Measurements from ENCODE around the gene P2RX2. TPM values are rescaled to one million over a fixed set of nuclear protein-coding genes. Genes with fewer than 3 reads are reported as not detected.

The P2RX2 gene
- total RNA-seq, 1 donor from 2014 or later: 0.19 TPM

GRCh38 chr12:132642846-132643835, 24.6 kb downstream of the P2RX2 start:
- no peaks in the 10 kb centered on the region for H3K4me1 Mint-ChIP-seq (ENCODE audit: low read depth)
- TF ChIP-seq, protein P1, sequence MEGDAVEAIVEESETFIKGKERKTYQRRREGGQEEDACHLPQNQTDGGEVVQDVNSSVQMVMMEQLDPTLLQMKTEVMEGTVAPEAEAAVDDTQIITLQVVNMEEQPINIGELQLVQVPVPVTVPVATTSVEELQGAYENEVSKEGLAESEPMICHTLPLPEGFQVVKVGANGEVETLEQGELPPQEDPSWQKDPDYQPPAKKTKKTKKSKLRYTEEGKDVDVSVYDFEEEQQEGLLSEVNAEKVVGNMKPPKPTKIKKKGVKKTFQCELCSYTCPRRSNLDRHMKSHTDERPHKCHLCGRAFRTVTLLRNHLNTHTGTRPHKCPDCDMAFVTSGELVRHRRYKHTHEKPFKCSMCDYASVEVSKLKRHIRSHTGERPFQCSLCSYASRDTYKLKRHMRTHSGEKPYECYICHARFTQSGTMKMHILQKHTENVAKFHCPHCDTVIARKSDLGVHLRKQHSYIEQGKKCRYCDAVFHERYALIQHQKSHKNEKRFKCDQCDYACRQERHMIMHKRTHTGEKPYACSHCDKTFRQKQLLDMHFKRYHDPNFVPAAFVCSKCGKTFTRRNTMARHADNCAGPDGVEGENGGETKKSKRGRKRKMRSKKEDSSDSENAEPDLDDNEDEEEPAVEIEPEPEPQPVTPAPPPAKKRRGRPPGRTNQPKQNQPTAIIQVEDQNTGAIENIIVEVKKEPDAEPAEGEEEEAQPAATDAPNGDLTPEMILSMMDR (IDR thresholded peaks at IDR 0.05; ENCODE audit: unreplicated experiment): no peak
- H3K27me3 Mint-ChIP-seq: no peaks in the 10 kb centered on the region
- H3K36me3 Mint-ChIP-seq (ENCODE audit: insufficient read depth): peaks cover 27% of the 10 kb centered on the region
- no peaks in the 10 kb centered on the region for H3K9me3 Mint-ChIP-seq (ENCODE audit: low read depth)
- H3K27ac Mint-ChIP-seq: peak overlapping the region; percentile 41
- no peak for DNase-seq (ENCODE audit: low spot score, unreplicated experiment)
- no peak overlapping the region for H3K4me3 Mint-ChIP-seq (ENCODE audit: low read depth)

GRCh38 chr12:132646850-132647249, 28.3 kb downstream of the P2RX2 start:
- Mint-ChIP-seq H3K27me3 (no peaks in the 10 kb centered on the region), H3K36me3 (ENCODE audit: insufficient read depth) (peaks cover 21% of the 10 kb centered on the region), H3K9me3 (ENCODE audit: low read depth) (no peaks in the 10 kb centered on the region), H3K4me3 (ENCODE audit: low read depth) (no peak overlapping the region), H3K4me1 (ENCODE audit: low read depth) (no peaks in the 10 kb centered on the region), H3K27ac (no peak overlapping the region)
- TF ChIP-seq, protein P1 (IDR thresholded peaks at IDR 0.05; ENCODE audit: unreplicated experiment): no peak
- no peak for DNase-seq (ENCODE audit: low spot score, unreplicated experiment)

- H3K27ac Mint-ChIP-seq: no peak overlapping the region
- no peak for DNase-seq (ENCODE audit: low spot score, unreplicated experiment)
- TF ChIP-seq, protein P1 (IDR thresholded peaks at IDR 0.05; ENCODE audit: unreplicated experiment): no peak
- H3K27me3 Mint-ChIP-seq: no peaks in the 10 kb centered on the region
- H3K4me3 Mint-ChIP-seq (ENCODE audit: low read depth): no peak overlapping the region
- peaks cover 20% of the 10 kb centered on the region for H3K36me3 Mint-ChIP-seq (ENCODE audit: insufficient read depth)
- no peaks in the 10 kb centered on the region for H3K4me1 Mint-ChIP-seq (ENCODE audit: low read depth)
- H3K9me3 Mint-ChIP-seq (ENCODE audit: low read depth): no peaks in the 10 kb centered on the region
Measured at GRCh38 chr12:132647858-132648257, 29.3 kb downstream of the P2RX2 start.

DNA sequence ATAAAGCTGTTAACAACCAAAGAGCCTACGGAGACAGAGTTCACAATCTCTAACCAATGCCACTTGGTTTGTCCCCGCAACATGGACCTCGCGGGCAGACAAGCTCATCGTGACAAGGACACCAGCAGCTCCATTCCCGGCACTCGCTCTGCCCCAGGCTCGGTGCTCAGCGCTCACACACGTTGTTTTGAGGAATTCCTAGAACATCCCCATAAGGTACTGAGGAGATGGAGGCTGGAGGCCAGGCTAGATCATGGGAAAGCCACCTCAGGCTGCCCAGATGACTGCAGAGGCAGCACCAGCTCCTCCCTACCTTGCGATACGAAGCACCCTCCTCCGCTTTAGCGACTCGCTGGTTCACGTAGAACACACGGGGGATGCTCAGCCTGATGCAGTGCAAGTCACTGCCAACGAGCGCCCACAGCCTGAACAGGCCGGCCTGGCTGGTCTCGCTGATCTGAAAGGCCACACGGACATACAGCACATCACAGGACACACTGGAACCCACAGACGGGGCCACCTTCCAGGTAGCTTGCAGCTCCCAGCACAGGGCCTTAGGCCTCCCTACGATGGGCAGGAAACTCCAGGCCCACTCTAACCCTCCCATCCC, 30.1 kb downstream of the P2RX2 start:
- TF ChIP-seq, protein P1 (IDR thresholded peaks at IDR 0.05; ENCODE audit: unreplicated experiment): no peak
- no peaks in the 10 kb centered on the region for H3K9me3 Mint-ChIP-seq (ENCODE audit: low read depth)
- peaks cover 21% of the 10 kb centered on the region for H3K36me3 Mint-ChIP-seq (ENCODE audit: insufficient read depth)
- no peak for DNase-seq (ENCODE audit: low spot score, unreplicated experiment)
- H3K4me3 Mint-ChIP-seq (ENCODE audit: low read depth): no peak overlapping the region
- H3K27me3 Mint-ChIP-seq: no peaks in the 10 kb centered on the region
- no peak overlapping the region for H3K27ac Mint-ChIP-seq
- H3K4me1 Mint-ChIP-seq (ENCODE audit: low read depth): no peaks in the 10 kb centered on the region

DNA sequence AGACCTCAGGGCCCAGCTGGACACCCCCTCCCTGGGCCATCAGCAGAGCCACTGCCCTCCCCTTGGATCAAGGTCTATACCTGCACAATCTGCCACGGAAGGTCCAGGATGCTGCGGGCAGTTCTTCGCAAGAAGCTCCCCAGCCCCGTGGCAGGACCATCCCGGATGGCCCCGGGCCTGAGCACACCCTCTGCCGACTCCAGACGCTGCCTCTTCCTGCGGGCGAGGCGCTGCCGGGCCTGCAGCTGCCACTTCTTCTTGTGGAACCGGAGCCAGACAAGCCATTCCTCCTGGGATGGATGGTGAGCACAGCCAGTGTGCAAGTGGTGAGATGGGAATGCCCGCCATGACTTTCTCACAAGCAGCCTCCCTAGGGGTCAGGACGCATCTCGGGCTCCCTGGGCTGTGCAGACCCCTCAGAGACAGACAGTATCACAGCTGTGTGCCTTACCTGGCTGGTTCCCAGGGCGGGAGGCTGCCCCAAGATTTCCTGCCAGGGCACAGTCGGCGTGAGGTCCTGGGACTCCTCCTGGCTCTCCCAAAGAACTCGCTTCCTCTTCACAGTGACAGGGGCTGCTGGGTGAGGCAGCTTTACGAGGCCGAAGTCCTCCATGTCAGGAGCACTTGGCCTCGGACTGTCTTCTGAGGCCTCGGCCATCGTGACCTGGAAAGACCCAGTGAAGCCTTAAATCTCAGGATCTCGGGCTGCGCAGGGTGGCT, 30.8 kb downstream of the P2RX2 start:
- no peaks in the 10 kb centered on the region for H3K4me1 Mint-ChIP-seq (ENCODE audit: low read depth)
- TF ChIP-seq, protein P1 (IDR thresholded peaks at IDR 0.05; ENCODE audit: unreplicated experiment): no peak
- H3K27me3 Mint-ChIP-seq: no peaks in the 10 kb centered on the region
- no peak overlapping the region for H3K4me3 Mint-ChIP-seq (ENCODE audit: low read depth)
- H3K9me3 Mint-ChIP-seq (ENCODE audit: low read depth): no peaks in the 10 kb centered on the region
- H3K36me3 Mint-ChIP-seq (ENCODE audit: insufficient read depth): peaks cover 25% of the 10 kb centered on the region
- no peak overlapping the region for H3K27ac Mint-ChIP-seq
- DNase-seq (ENCODE audit: low spot score, unreplicated experiment): no peak
